Common myeloid progenitor, CD34-positive (primary cell): ENCODE data around the gene CFAP45.

ENCODE experiments used
- CTCF ChIA-PET: fragments of 350-600 bp; sonication (Branson Sonifier 250); formaldehyde crosslinking; loops from one replicate; lab custom pipeline; 2021; ENCODE audit warnings: antibody characterized with exemption; lab: Charles Lee
- POLR2A ChIA-PET: fragments of 350-600 bp; sonication (Branson Sonifier 250); formaldehyde crosslinking; loops from one replicate; lab custom pipeline; 2021; ENCODE audit warnings: antibody characterized with exemption; lab: Charles Lee
- DNase-seq, 3 donors: peaks; one replicate each; pipeline versions ENCODE4 v3.0.0 to v3.0.0-alpha.2; 2013
- H3K27ac ChIP-seq, 2 experiments: 1 replicate in 1 of 2; 2 replicates in 1 of 2; pipeline ENCODE4 v1.7.0; 2013; ENCODE audit warnings: inconsistent platforms in 2 of 2, low read length in 2 of 2, mild to moderate bottlenecking in 2 of 2, low read depth in 1 of 2, moderate library complexity in 1 of 2; ENCODE audit not compliant: severe bottlenecking in 2 of 2, insufficient read depth in 1 of 2, poor library complexity in 1 of 2
- H3K27me3 ChIP-seq, 5 experiments: replicated peaks in 2 of 5; 1 replicate in 3 of 5; 2 replicates in 2 of 5; pipeline versions ENCODE4 v1.6.1 to v1.7.0; 2013; ENCODE audit warnings: low read length in 4 of 5, mild to moderate bottlenecking in 2 of 5, moderate library complexity in 2 of 5, inconsistent platforms in 1 of 5; ENCODE audit not compliant: insufficient read depth in 5 of 5, control insufficient read depth in 4 of 5
- H3K36me3 ChIP-seq, 4 experiments: 1 replicate in 2 of 4; 2 replicates in 2 of 4; pipeline versions ENCODE4 v1.6.1 to v1.7.0; 2013; ENCODE audit warnings: low read length in 3 of 4, control low read depth in 1 of 4, mild to moderate bottlenecking in 1 of 4; ENCODE audit not compliant: control insufficient read depth in 4 of 4, insufficient read depth in 4 of 4
- H3K4me1 ChIP-seq, 4 experiments: 1 replicate in 3 of 4; 2 replicates in 1 of 4; pipeline versions ENCODE4 v1.6.1 to v1.7.1; 2013; ENCODE audit warnings: low read length in 3 of 4, mild to moderate bottlenecking in 3 of 4, control low read depth in 1 of 4, inconsistent platforms in 1 of 4, moderate library complexity in 1 of 4; ENCODE audit not compliant: control insufficient read depth in 4 of 4, insufficient read depth in 4 of 4; ENCODE audit errors: control extremely low read depth in 1 of 4
- H3K4me3 ChIP-seq, 7 experiments: 1 replicate in 4 of 7; 2 replicates in 3 of 7; pipeline versions ENCODE4 v1.5.1 to v1.7.0; 2013; ENCODE audit warnings: mild to moderate bottlenecking in 7 of 7, low read length in 6 of 7, moderate library complexity in 6 of 7, inconsistent platforms in 2 of 7, low read depth in 2 of 7, control low read depth in 1 of 7; ENCODE audit not compliant: insufficient read depth in 4 of 7, control insufficient read depth in 1 of 7; ENCODE audit errors: extremely low read depth in 1 of 7
- H3K9me3 ChIP-seq, 5 experiments: 1 replicate in 4 of 5; 2 replicates in 1 of 5; pipeline versions ENCODE4 v1.6.1 to v1.7.1; 2013; ENCODE audit warnings: low read length in 4 of 5, mild to moderate bottlenecking in 2 of 5, inconsistent platforms in 1 of 5, low read depth in 1 of 5, moderate library complexity in 1 of 5; ENCODE audit not compliant: control insufficient read depth in 4 of 5, insufficient read depth in 2 of 5; ENCODE audit errors: control extremely low read depth in 1 of 5
- WGBS: methylation state at CpG from one replicate; pipeline ENCODE4 v1.1.5; 2013; ENCODE audit not compliant: insufficient coverage; 5-methylcytosine and 5-hydroxymethylcytosine counted together

Gene CFAP45

DNA sequence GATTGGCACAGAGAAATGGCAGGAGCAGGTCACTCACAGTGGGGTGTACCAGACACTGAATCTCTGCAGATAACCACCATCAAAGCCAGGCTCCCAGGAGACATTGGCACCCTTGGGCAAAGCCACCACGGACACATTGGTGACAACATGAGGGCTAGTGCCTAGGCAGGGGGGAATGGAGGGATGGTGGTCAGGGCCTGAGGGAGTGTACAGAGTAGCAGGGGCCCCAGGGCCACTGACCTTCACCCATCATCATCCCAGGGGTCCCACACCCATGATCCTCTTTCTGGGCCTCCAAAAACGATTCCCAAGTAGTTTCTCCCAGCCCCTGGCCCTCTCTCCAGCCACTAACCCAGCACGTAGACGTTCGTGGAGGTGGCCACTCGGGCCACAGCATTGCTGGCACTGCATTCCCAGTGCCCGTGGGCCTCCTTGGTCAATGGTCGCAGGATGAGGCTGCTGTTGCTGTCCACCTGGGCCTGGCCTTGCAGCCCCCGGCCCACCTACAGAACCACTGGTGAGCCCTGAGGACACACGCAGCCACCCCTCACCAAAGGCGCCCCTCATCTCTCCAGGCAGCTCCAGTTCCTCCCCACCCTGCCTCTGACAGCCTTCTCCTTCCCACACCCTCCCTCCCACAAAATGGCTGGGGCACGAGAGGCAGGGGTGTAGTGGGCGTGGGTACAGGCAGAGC, 31.3 kb upstream of the CFAP45 start:
- WGBS: 87% methylated on average over 11 of the region's 13 CpGs
- ChIA-PET POLR2A (no interaction called here), CTCF (interaction anchor here (0.6 to 8.7 kb wide), 7 partner anchors 8 to 720 kb away, joined by 3 to 57 read pairs (median 3); partner anchors contain the start of genes SLAMF8 and TAGLN2)
- no peaks in the 10 kb centered on the region for H3K27me3 ChIP-seq
- no peaks in the 10 kb centered on the region for H3K9me3 ChIP-seq
- DNase-seq: no peak
- H3K27ac ChIP-seq: no peak overlapping the region
- H3K4me3 ChIP-seq: no peak overlapping the region
- H3K4me1 ChIP-seq: peaks cover 3 to 8% (median 5%) of the 10 kb centered on the region in 4 experiments
- peaks cover 0 to 2% (median 0%) of the 10 kb centered on the region in 4 experiments for H3K36me3 ChIP-seq

DNA sequence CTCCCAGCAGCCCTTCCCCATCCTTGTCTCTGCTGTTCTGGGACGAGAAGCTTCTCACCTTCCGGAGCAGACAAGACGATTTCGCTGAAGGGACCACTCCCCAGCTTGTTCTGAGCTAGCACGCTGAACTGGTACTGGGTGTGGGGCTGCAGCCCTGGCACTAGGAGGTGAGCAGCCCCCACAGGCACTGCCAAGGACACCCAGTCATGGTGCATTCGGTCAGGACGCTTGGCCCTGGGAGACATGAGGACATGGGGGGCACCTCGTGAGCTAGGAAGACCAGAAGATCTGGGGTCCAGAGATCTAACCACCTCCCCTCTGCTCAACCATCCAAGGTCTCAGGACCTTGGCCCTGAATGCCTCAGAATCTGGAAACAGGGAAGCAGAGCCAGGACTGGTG, 30.7 kb upstream of the CFAP45 start:
- Histone ChIP-seq H3K36me3 (peaks cover 0 to 2% (median 0%) of the 10 kb centered on the region in 4 experiments), H3K9me3 (no peaks in the 10 kb centered on the region), H3K27ac (no peak overlapping the region), H3K4me3 (no peak overlapping the region), H3K4me1 (peaks cover 0 to 9% (median 6%) of the 10 kb centered on the region in 4 experiments), H3K27me3 (no peaks in the 10 kb centered on the region)
- DNase-seq: no peak
- WGBS: 96% methylated on average over 4 of the region's 8 CpGs
- ChIA-PET CTCF (interaction anchor here (0.6 to 2.7 kb wide), 7 partner anchors 9 to 719 kb away, joined by 3 to 13 read pairs (median 4); partner anchors contain the start of gene SLAMF8), POLR2A (no interaction called here)

DNA sequence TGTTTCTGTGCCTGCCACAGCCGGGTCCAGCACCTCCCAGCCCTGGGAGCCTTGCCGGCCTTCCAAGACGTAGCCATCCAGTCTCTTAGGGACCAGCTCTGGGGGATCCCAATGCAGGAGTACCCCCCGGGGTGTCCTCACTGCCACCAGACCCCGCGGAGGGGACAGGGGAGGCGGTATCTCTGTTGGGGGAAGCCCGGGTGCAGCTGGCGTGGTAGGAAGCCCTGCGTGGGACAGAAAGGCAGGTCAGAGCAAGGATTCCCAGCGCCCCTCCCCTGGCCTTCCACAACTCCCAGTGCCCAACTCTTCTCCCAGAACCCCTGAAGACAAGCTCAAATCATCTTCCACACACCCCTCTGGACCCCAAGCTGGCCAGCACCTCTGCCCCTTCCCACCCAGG, 30.3 kb upstream of the CFAP45 start:
- Histone ChIP-seq H3K4me3 (no peak overlapping the region), H3K27ac (no peak overlapping the region), H3K36me3 (peaks cover 0 to 2% (median 0%) of the 10 kb centered on the region in 4 experiments), H3K4me1 (peaks cover 0 to 10% (median 8%) of the 10 kb centered on the region in 4 experiments), H3K27me3 (no peaks in the 10 kb centered on the region), H3K9me3 (no peaks in the 10 kb centered on the region)
- WGBS: 96% methylated on average over 6 of the region's 11 CpGs
- POLR2A ChIA-PET: no interaction called here
- CTCF ChIA-PET: interaction anchor here (0.9 to 2.7 kb wide), 6 partner anchors 9 to 719 kb away, joined by 3 to 13 read pairs (median 4); no protein-coding TSS in a partner anchor
- DNase-seq: peak in 1 of 3 donors; percentile 12

DNA sequence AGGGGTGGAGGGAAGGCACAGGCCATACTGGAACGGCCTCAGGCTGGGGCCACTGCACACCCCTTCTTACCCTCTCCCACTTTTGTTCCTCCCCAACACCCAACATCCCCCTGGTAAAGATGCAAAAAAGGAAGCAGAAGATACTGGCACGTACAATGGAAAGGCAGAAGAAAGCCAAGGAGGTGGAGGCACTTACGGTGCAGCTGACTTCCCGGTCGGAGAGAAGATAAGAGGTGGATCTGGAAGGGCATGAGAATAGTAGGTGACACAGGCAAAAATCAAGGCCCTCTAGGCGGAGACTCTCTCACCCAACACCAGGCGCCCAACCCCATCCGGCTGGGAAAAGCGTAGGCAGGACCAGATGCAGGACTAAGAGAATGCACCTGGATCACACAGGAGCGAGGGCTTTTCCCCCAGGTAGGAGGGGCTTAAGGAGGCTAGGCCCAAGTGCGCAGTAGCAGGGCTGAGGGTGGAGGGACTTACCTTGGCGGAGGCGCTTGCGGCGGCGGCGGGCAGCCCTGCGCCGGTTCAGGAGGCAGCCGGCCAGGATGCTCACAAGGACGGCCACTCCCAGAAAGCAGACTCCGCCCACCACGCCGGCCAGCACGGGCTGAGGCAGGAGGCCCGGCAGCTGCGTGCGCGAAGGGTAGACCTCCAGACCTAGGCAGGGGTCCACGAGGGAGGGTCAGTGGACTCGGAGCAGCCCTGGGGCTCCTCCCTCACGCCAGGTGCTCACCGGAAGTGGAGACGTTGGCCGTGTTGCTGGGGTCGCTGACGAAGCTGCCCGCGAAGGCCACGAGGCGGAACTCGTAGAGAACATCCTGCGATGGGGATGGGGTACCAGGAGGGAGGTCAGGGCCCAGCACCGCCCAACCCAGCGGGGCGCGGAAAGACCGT, 29.4 kb upstream of the CFAP45 start:
- Histone ChIP-seq H3K27me3 (no peaks in the 10 kb centered on the region), H3K9me3 (no peaks in the 10 kb centered on the region), H3K36me3 (peaks cover 0 to 3% (median 1%) of the 10 kb centered on the region in 4 experiments), H3K27ac (no peak overlapping the region), H3K4me3 (no peak overlapping the region), H3K4me1 (peaks cover 0 to 15% (median 9%) of the 10 kb centered on the region in 4 experiments)
- CTCF ChIA-PET: interaction anchor here (0.9 to 2.7 kb wide), 6 partner anchors 10 to 152 kb away, joined by 3 to 13 read pairs (median 5); partner anchors contain the start of gene KCNJ9
- DNase-seq: peak in 1 of 3 donors; percentile 26
- POLR2A ChIA-PET: no interaction called here
- WGBS: 95% methylated on average over 40 of the region's 48 CpGs

DNA sequence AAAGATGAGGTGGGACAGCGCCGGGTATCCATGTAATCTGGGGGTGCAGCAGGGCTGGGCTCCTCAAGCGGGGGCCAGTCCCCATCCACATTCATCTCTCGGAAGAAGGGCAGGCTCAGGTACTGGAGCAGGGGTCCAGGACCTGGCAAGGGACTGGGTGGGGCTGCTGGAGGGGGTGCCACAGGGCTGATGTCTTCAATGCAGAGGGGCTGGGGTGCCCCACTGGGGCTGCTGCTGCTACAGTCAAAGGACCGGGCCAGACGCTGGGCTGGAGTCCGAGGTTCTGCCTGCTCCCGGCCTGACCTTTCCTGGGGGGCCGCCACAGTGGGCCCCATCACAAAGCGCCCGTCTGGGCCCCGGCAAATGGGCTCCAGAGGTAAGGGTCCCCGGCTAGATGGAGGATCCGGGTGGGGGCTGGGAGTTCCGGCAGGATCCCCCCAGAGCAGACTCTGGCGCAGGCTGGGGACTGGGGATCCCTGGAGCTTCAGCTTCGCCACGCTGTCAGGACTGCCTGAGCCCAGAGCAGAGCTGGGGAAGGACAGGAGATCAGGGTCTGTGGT, 28.6 kb upstream of the CFAP45 start:
- Histone ChIP-seq H3K27me3 (no peaks in the 10 kb centered on the region), H3K4me3 (no peak overlapping the region), H3K9me3 (no peaks in the 10 kb centered on the region), H3K36me3 (peaks cover 0 to 3% (median 0%) of the 10 kb centered on the region in 4 experiments), H3K4me1 (peaks cover 0 to 21% (median 16%) of the 10 kb centered on the region in 4 experiments), H3K27ac (no peak overlapping the region)
- 98% methylated on average over 17 of the region's 18 CpGs for WGBS
- ChIA-PET CTCF (interaction anchor here (1.1 to 2.4 kb wide), 3 partner anchors 8 to 153 kb away, joined by 3 to 16 read pairs (median 5); partner anchors contain the start of gene KCNJ9), POLR2A (no interaction called here)
- DNase-seq: no peak

DNA sequence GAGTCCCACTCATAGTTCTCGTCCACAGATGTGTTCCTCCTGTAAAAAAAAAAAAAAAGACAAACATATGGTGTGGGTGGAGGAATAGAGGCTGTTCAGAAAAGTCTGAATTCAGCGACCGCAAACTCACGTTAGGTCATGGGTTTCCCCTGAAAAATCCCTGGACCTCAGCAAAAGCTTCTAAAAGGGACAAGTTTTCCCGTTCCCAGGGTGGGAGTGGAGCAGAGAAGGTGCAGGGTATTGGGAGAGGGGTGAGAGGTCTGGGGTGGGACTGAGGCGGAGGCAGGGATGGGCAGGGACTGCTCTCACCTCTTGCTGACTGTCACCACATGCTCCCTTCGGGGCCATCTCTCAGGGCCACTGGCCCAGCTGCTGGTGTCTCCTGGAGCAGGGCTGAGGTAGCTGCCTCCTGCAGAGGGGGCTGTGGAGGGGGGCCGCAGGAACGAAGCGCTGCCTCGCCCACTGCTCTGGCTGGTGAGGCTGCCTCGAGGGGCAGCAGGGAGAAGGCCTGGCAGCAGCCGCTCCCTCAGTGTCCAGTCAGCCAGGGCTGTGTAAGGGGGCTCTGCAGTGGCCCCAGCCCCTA, 28.0 kb upstream of the CFAP45 start:
- H3K36me3 ChIP-seq: peaks cover 0 to 3% (median 0%) of the 10 kb centered on the region in 4 experiments
- peak in 1 of 3 donors; percentile 48 for DNase-seq
- H3K27me3 ChIP-seq: no peaks in the 10 kb centered on the region
- WGBS: 94% methylated on average over 9 of the region's 13 CpGs
- H3K27ac ChIP-seq: no peak overlapping the region
- peaks cover 0 to 26% (median 22%) of the 10 kb centered on the region in 4 experiments for H3K4me1 ChIP-seq
- CTCF ChIA-PET: interaction anchor here (0.7 to 13.6 kb wide), 5 partner anchors 9 to 122 kb away, joined by 3 to 250 read pairs (median 5); no protein-coding TSS in a partner anchor
- H3K4me3 ChIP-seq: no peak overlapping the region
- POLR2A ChIA-PET: no interaction called here
- H3K9me3 ChIP-seq: no peaks in the 10 kb centered on the region
